ES-I3 (cell line): Measurements from ENCODE around the gene LDLRAD4.
"Not testable (repeated sequence)": the region's sequence is repeated elsewhere in the genome, so short reads cannot be mapped to it uniquely, and the experiment has no call there.

Experiments
- H3K36me3 ChIP-seq: 2 replicates; pipeline ENCODE4 v1.6.1; 2013; ENCODE audit warnings: mild to moderate bottlenecking, low read length, control low read depth, moderate library complexity; ENCODE audit not compliant: insufficient read depth
- H3K4me1 ChIP-seq: 2 replicates; pipeline ENCODE4 v1.6.1; 2013; ENCODE audit warnings: mild to moderate bottlenecking, control low read depth, low read length; ENCODE audit not compliant: insufficient read depth
- H3K9ac ChIP-seq: 2 replicates; pipeline ENCODE4 v1.6.1; 2013; ENCODE audit warnings: low read depth, mild to moderate bottlenecking, low read length, moderate library complexity
- H3K9me3 ChIP-seq: 2 replicates; pipeline ENCODE4 v1.6.1; 2013; ENCODE audit warnings: mild to moderate bottlenecking, low read length, moderate library complexity; ENCODE audit not compliant: control insufficient read depth, insufficient read depth

The LDLRAD4 gene

GRCh38 chr18:13647761-13648160 is 429.2 kb downstream of the LDLRAD4 start:
- H3K9me3 ChIP-seq, result no peaks in the 10 kb centered on the region
- no peaks in the 10 kb centered on the region for H3K4me1 ChIP-seq
- no peak overlapping the region for H3K9ac ChIP-seq
- H3K36me3 ChIP-seq, result no peaks in the 10 kb centered on the region

- H3K36me3 ChIP-seq, result no peaks in the 10 kb centered on the region
- no peaks in the 10 kb centered on the region for H3K4me1 ChIP-seq
- no peak overlapping the region for H3K9ac ChIP-seq
- no peaks in the 10 kb centered on the region for H3K9me3 ChIP-seq
Observed at GRCh38 chr18:13649397-13650390, 431.1 kb downstream of the LDLRAD4 start.

GRCh38 chr18:13653746-13654433 is 435.3 kb downstream of the LDLRAD4 start:
- Histone ChIP-seq H3K9ac (no peak overlapping the region), H3K36me3 (no peaks in the 10 kb centered on the region), H3K4me1 (no peaks in the 10 kb centered on the region), H3K9me3 (no peaks in the 10 kb centered on the region)

GRCh38 chr18:13657974-13658373 is 439.4 kb downstream of the LDLRAD4 start:
- no peak overlapping the region for H3K9ac ChIP-seq
- no peaks in the 10 kb centered on the region for H3K9me3 ChIP-seq
- H3K36me3 ChIP-seq, result no peaks in the 10 kb centered on the region
- H3K4me1 ChIP-seq, result no peaks in the 10 kb centered on the region

- no peaks in the 10 kb centered on the region for H3K4me1 ChIP-seq
- H3K36me3 ChIP-seq, result no peaks in the 10 kb centered on the region
- no peak overlapping the region for H3K9ac ChIP-seq
- H3K9me3 ChIP-seq, result no peaks in the 10 kb centered on the region
Observed at GRCh38 chr18:13658436-13659204, 440.1 kb downstream of the LDLRAD4 start.

- Histone ChIP-seq H3K9me3 (no peaks in the 10 kb centered on the region), H3K36me3 (no peaks in the 10 kb centered on the region), H3K9ac (no peak overlapping the region), H3K4me1 (no peaks in the 10 kb centered on the region)
Observed at GRCh38 chr18:13660510-13660909, 441.9 kb downstream of the LDLRAD4 start.

- Histone ChIP-seq H3K36me3 (no peaks in the 10 kb centered on the region), H3K4me1 (no peaks in the 10 kb centered on the region), H3K9me3 (no peaks in the 10 kb centered on the region), H3K9ac (no peak overlapping the region)
Observed at GRCh38 chr18:13661051-13661778, 442.7 kb downstream of the LDLRAD4 start.

- H3K9ac ChIP-seq, result no peak overlapping the region
- H3K36me3 ChIP-seq, result no peaks in the 10 kb centered on the region
- H3K4me1 ChIP-seq, result no peaks in the 10 kb centered on the region
- H3K9me3 ChIP-seq, result no peaks in the 10 kb centered on the region
Observed at GRCh38 chr18:13661779-13662256, 443.3 kb downstream of the LDLRAD4 start.

GRCh38 chr18:13672657-13673056 is 454.1 kb downstream of the LDLRAD4 start:
- Histone ChIP-seq H3K36me3 (peaks cover 5% of the 10 kb centered on the region; the same call in 1 of the 2 replicates), H3K9ac (no peak overlapping the region), H3K9me3 (peaks cover 5% of the 10 kb centered on the region), H3K4me1 (no peaks in the 10 kb centered on the region)

GRCh38 chr18:13676471-13676870 is 457.9 kb downstream of the LDLRAD4 start:
- no peak overlapping the region for H3K9ac ChIP-seq
- H3K4me1 ChIP-seq, result no peaks in the 10 kb centered on the region
- peaks cover 5% of the 10 kb centered on the region; the same call in 1 of the 2 replicates for H3K36me3 ChIP-seq
- peaks cover 5% of the 10 kb centered on the region for H3K9me3 ChIP-seq

- H3K36me3 ChIP-seq, H3K4me1 ChIP-seq, H3K9me3 ChIP-seq: not testable (repeated sequence)
Observed at GRCh38 chr18:13677350-13677749, 458.8 kb downstream of the LDLRAD4 start.

GRCh38 chr18:13680612-13681011 is 462.1 kb downstream of the LDLRAD4 start:
- Histone ChIP-seq H3K9me3 (peaks cover 5% of the 10 kb centered on the region), H3K9ac (no peak overlapping the region), H3K4me1 (no peaks in the 10 kb centered on the region), H3K36me3 (no peaks in the 10 kb centered on the region)

More at GRCh38 chr18:13677350-13677749, 458.8 kb downstream of the LDLRAD4 start:
- not testable (repeated sequence) for H3K9ac ChIP-seq

GRCh38 chr18:13681701-13682100 is 463.1 kb downstream of the LDLRAD4 start:
- Histone ChIP-seq H3K4me1 (no peaks in the 10 kb centered on the region), H3K9ac (no peak overlapping the region), H3K36me3 (no peaks in the 10 kb centered on the region), H3K9me3 (peaks cover 1% of the 10 kb centered on the region)
